Measurements from ENCODE around the gene KLC1. TPM values are rescaled to one million over a fixed set of nuclear protein-coding genes. Genes with fewer than 3 reads are reported as not detected.

KLC1 gene
- total RNA-seq, 4 donors from 2014 or later: 214 to 500 (median 268) TPM

DNA sequence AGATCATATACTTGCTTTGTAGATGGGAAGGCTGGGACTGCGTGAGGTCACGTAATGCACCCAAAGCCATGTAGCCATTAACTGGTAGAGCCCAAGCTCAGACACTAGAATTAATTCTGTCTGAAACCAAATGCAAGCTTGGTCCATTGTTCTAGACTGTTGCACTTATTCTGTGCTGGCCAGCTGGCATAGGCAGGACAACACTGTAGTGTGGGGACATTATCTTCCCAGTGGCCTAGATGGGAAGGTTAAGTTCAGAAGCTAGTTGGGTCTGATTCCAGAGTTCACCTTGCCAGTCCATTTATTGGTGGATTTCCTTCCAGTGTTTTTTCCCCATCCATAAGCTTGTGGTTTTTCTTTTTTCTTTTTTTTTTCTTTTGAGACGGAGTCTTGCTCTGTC lies 39.1 kb downstream of the KLC1 start:
- DNase-seq (ENCODE audit: low spot score in 2 of 2): no peak
- intact Hi-C loops (cut with DNase I; ENCODE audit: low total_unique reads): no loop called here
- H3K4me3 ChIP-seq (ENCODE audit: low read depth, poor library complexity, severe bottlenecking): no peak overlapping the region
- WGBS, 2 donors: 96 to 98% methylated on average over 3 of the region's 3 CpGs
- TF ChIP-seq, protein P1, sequence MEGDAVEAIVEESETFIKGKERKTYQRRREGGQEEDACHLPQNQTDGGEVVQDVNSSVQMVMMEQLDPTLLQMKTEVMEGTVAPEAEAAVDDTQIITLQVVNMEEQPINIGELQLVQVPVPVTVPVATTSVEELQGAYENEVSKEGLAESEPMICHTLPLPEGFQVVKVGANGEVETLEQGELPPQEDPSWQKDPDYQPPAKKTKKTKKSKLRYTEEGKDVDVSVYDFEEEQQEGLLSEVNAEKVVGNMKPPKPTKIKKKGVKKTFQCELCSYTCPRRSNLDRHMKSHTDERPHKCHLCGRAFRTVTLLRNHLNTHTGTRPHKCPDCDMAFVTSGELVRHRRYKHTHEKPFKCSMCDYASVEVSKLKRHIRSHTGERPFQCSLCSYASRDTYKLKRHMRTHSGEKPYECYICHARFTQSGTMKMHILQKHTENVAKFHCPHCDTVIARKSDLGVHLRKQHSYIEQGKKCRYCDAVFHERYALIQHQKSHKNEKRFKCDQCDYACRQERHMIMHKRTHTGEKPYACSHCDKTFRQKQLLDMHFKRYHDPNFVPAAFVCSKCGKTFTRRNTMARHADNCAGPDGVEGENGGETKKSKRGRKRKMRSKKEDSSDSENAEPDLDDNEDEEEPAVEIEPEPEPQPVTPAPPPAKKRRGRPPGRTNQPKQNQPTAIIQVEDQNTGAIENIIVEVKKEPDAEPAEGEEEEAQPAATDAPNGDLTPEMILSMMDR (IDR thresholded peaks at IDR 0.05): no peak
- no peak for TF ChIP-seq POLR2A (IDR thresholded peaks at IDR 0.05)

DNA sequence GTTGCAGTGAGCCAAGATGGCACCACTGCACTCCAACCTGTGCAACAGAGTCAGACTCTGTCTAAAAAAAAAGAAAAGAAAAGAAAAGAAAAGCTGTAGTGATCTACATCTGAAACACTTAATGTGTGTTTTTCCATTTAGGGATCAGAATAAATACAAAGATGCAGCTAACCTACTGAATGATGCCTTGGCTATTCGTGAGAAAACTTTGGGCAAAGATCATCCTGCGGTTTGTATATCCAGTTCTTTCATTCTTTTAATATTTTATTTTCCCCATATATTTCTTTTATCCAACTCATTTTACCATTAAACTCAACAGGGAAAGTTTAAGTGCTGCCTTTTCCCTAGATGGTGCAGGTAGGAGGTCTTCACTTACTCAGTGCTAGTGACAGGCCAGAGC lies 40.4 kb downstream of the KLC1 start:
- no peak for DNase-seq (ENCODE audit: low spot score in 2 of 2)
- intact Hi-C loops (cut with DNase I; ENCODE audit: low total_unique reads): no loop called here
- WGBS, 2 donors: 96% methylated on average over 2 of the region's 2 CpGs
- no peak overlapping the region for H3K4me3 ChIP-seq (ENCODE audit: low read depth, poor library complexity, severe bottlenecking)
- TF ChIP-seq, protein P1 (IDR thresholded peaks at IDR 0.05): no peak
- no peak for TF ChIP-seq POLR2A (IDR thresholded peaks at IDR 0.05)

- WGBS, 2 donors: 90 to 92% methylated on average over 4 of the region's 4 CpGs
- H3K4me3 ChIP-seq (ENCODE audit: low read depth, poor library complexity, severe bottlenecking): no peak overlapping the region
- intact Hi-C loops (cut with DNase I; ENCODE audit: low total_unique reads): no loop called here
- no peak for TF ChIP-seq POLR2A (IDR thresholded peaks at IDR 0.05)
- TF ChIP-seq, protein P1 (IDR thresholded peaks at IDR 0.05): no peak
- DNase-seq (ENCODE audit: low spot score in 2 of 2): no peak
Measured at GRCh38 chr14:103671911-103672310, 42.9 kb downstream of the KLC1 start.

DNA sequence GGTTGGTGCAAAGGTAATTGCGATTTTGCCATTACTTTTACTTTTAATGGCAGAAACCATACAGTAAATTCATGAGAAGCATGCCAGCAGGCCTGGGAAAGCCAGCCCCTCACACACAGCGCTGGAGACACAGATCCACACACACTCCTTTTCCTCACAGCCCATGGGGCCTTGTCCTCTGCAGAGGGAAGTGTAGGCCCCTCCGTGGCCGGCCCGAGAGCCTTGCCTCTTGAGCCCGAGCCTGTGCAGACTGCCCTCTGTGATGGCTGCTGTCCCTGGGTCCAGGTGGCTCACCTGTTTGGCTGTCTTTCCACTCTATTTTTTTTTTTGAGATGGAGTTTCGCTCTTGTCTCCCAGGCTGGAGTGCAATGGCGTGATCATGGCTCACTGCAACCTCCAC lies 46.9 kb downstream of the KLC1 start:
- WGBS, 2 donors: 96% methylated on average over 8 of the region's 8 CpGs
- intact Hi-C loops (cut with DNase I; ENCODE audit: low total_unique reads): no loop called here
- no peak overlapping the region for H3K4me3 ChIP-seq (ENCODE audit: low read depth, poor library complexity, severe bottlenecking)
- no peak for TF ChIP-seq POLR2A (IDR thresholded peaks at IDR 0.05)
- TF ChIP-seq, protein P1 (IDR thresholded peaks at IDR 0.05): no peak
- DNase-seq (ENCODE audit: low spot score in 2 of 2): no peak

DNA sequence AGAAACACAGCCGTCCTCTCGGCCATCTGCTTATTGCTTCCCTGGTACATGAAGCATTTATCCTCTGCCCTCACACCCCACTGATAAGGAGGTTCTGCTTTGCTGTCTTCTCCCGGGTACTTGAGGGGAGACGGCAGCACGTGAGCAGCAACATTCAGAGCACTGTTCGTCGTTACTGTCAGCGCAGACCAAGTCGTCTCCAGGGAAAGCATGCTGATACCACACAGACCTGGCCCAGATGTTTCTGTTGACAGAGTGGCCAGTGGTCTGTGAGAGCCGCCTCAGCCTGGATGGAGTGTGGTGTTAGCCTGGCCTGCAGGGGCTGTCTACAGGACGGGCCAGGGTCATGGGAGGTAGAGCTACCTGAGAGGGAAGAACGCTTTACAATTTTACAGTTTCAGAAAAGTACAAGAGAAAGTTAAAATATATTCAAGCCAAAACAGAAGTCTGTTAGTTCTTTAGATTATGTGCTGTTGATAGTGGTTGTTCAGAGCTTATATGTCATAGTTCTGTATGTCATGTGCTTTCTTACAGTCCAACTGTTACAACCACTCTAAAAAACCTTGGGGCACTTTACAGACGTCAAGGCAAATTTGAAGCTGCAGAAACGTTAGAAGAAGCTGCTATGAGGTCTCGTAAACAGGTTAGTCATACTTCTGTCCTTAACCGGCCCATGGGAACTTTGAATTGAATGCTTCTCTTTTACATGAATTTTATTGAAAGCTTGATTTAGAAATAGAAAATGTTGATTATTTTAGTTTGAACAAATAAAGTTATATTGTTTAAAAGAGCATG lies 48.1 kb downstream of the KLC1 start:
- DNase-seq (ENCODE audit: low spot score in 2 of 2): no peak
- intact Hi-C loops (cut with DNase I; ENCODE audit: low total_unique reads): no loop called here
- WGBS, 2 donors: 79 to 80% methylated on average over 16 of the region's 16 CpGs
- TF ChIP-seq, protein P1 (IDR thresholded peaks at IDR 0.05): no peak
- TF ChIP-seq POLR2A (IDR thresholded peaks at IDR 0.05): no peak
- H3K4me3 ChIP-seq (ENCODE audit: low read depth, poor library complexity, severe bottlenecking): no peak overlapping the region

DNA sequence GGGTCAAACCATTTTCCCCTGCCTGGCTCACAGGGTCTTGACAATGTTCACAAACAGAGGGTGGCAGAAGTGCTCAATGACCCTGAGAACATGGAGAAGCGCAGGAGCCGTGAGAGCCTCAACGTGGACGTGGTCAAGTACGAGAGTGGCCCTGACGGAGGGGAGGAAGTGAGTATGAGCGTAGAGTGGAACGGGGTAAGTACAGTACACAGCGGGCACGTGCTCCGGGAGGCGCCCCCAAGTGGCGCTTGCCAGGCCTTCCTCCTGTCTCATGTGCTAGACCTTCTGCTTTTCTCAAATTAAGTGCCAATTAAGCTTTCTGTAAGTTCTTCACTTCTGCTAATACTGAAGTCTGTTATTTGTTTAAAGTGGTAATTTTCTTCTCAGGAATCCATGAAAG lies 50.3 kb downstream of the KLC1 start:
- no peak overlapping the region for H3K4me3 ChIP-seq (ENCODE audit: low read depth, poor library complexity, severe bottlenecking)
- intact Hi-C loops (cut with DNase I; ENCODE audit: low total_unique reads): no loop called here
- no peak for TF ChIP-seq POLR2A (IDR thresholded peaks at IDR 0.05)
- TF ChIP-seq, protein P1 (IDR thresholded peaks at IDR 0.05): no peak
- WGBS, 2 donors: 46 to 55% methylated on average over 13 of the region's 13 CpGs
- DNase-seq (ENCODE audit: low spot score in 2 of 2): no peak
